OCI-LY1 (cell line): ENCODE results near the gene CACNA1E.

ENCODE experiments used
- H2AFZ ChIP-seq: fragments of 200-600 bp; sonication (generic), shearing (Covaris generic); 2 replicates; pipeline ENCODE4 v1.6.0; 2014; ENCODE audit warnings: antibody characterized with exemption, mild to moderate bottlenecking, low read length
- H3F3A ChIP-seq: fragments of 200-600 bp; sonication (generic), shearing (Covaris generic); 2 replicates; pipeline ENCODE4 v1.6.0; 2014; ENCODE audit warnings: mild to moderate bottlenecking, antibody characterized with exemption, low read length, moderate library complexity; ENCODE audit not compliant: insufficient read depth
- H3K27ac ChIP-seq: fragments of 200-600 bp; sonication (generic); 2 replicates; pipeline ENCODE4 v1.5.1; 2014; ENCODE audit warnings: low read length, mixed run types, mild to moderate bottlenecking, low read depth; ENCODE audit not compliant: poor library complexity, severe bottlenecking
- H3K27me3 ChIP-seq: fragments of 200-600 bp; sonication (generic); 2 replicates; pipeline ENCODE4 v1.6.0; 2014; ENCODE audit warnings: antibody characterized with exemption, mild to moderate bottlenecking, low read length, moderate library complexity; ENCODE audit not compliant: insufficient read depth
- H3K36me3 ChIP-seq: fragments of 200-600 bp; sonication (generic); 2 replicates; pipeline ENCODE4 v1.6.1; 2014; ENCODE audit warnings: mild to moderate bottlenecking, antibody characterized with exemption, low read length, moderate library complexity, mixed read lengths; ENCODE audit not compliant: insufficient read depth
- H3K4me1 ChIP-seq: fragments of 200-600 bp; sonication (generic); 2 replicates; pipeline ENCODE4 v1.5.1; 2014; ENCODE audit warnings: mild to moderate bottlenecking, low read length, moderate library complexity; ENCODE audit not compliant: insufficient read depth, severe bottlenecking
- H3K4me2 ChIP-seq: fragments of 200-600 bp; sonication (generic), shearing (Covaris generic); 2 replicates; pipeline ENCODE4 v1.6.1; 2014; ENCODE audit warnings: low read length
- H3K4me3 ChIP-seq: fragments of 200-600 bp; sonication (generic); 2 replicates; pipeline ENCODE4 v1.5.1; 2014; ENCODE audit warnings: low read length, low read depth, mild to moderate bottlenecking, mixed read lengths; ENCODE audit not compliant: poor library complexity, severe bottlenecking
- H3K79me2 ChIP-seq: fragments of 200-600 bp; shearing (Covaris generic); 2 replicates; pipeline ENCODE4 v1.6.1; 2016; ENCODE audit warnings: mixed run types, low read length, mixed read lengths; ENCODE audit not compliant: insufficient read depth
- H3K9ac ChIP-seq: fragments of 200-600 bp; sonication (generic), shearing (Covaris generic); 2 replicates; pipeline ENCODE4 v1.6.1; 2014; ENCODE audit warnings: mild to moderate bottlenecking, low read length, mixed read lengths
- H3K9me2 ChIP-seq: fragments of 200-600 bp; sonication (generic), shearing (Covaris generic); 2 replicates; pipeline ENCODE4 v1.6.1; 2014; ENCODE audit warnings: low read depth, mild to moderate bottlenecking, low read length, mixed read lengths
- H3K9me3 ChIP-seq: fragments of 200-600 bp; shearing (Covaris generic); 2 replicates; pipeline ENCODE4 v1.6.1; 2014; ENCODE audit warnings: low read length, mixed read lengths
- H4K20me1 ChIP-seq: fragments of 200-600 bp; sonication (generic), shearing (Covaris generic); 2 replicates; pipeline ENCODE4 v1.6.0; 2016; ENCODE audit warnings: mild to moderate bottlenecking, low read length; ENCODE audit not compliant: insufficient read depth
- CTCF ChIP-seq: fragments of 200-600 bp; sonication (generic), shearing (Covaris generic); IDR thresholded peaks from 2 replicates; pipeline ENCODE4 v1.5.1; 2017; ENCODE audit warnings: mild to moderate bottlenecking, antibody characterized with exemption, low read length, moderate library complexity, mixed read lengths
- EZH2 ChIP-seq: fragments of 200-600 bp; sonication (generic), shearing (Covaris generic); IDR thresholded peaks from 2 replicates; pipeline ENCODE4 v1.8.0; 2017; ENCODE audit warnings: borderline replicate concordance, mixed run types, mild to moderate bottlenecking, antibody characterized with exemption, low read length, moderate library complexity, mixed read lengths

Gene CACNA1E

DNA sequence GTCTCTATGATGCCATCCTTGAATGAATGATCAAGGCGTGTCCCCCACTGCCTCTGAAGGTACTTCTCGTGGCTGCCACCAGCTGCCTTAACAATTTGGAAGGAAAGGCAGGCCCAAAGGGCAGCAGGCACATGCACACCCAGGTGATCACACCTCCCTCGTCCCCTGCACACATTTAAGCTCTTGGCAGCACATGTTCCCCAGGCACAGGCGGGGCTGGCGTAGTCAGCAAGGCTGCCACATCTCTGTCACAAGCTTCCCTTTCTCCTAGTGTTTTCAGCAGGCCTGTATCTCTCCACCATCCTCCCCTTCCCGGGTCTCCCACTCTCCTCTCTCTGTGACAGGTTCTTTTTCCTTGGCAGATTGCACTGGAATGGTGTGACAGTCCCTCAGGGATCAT is 111.9 kb downstream of the CACNA1E start:
- TF ChIP-seq EZH2 = no peak
- no peak for TF ChIP-seq CTCF
- Histone ChIP-seq H4K20me1 (no peaks in the 10 kb centered on the region), H3F3A (no peaks in the 10 kb centered on the region), H3K36me3 (no peaks in the 10 kb centered on the region), H3K4me3 (no peak overlapping the region), H2AFZ (no peak overlapping the region), H3K9me3 (no peaks in the 10 kb centered on the region), H3K4me1 (no peaks in the 10 kb centered on the region), H3K9ac (no peak overlapping the region), H3K79me2 (no peaks in the 10 kb centered on the region), H3K4me2 (no peak overlapping the region), H3K9me2 (no peaks in the 10 kb centered on the region), H3K27me3 (no peaks in the 10 kb centered on the region; the same call in 1 of the 2 replicates), H3K27ac (no peak overlapping the region)

DNA sequence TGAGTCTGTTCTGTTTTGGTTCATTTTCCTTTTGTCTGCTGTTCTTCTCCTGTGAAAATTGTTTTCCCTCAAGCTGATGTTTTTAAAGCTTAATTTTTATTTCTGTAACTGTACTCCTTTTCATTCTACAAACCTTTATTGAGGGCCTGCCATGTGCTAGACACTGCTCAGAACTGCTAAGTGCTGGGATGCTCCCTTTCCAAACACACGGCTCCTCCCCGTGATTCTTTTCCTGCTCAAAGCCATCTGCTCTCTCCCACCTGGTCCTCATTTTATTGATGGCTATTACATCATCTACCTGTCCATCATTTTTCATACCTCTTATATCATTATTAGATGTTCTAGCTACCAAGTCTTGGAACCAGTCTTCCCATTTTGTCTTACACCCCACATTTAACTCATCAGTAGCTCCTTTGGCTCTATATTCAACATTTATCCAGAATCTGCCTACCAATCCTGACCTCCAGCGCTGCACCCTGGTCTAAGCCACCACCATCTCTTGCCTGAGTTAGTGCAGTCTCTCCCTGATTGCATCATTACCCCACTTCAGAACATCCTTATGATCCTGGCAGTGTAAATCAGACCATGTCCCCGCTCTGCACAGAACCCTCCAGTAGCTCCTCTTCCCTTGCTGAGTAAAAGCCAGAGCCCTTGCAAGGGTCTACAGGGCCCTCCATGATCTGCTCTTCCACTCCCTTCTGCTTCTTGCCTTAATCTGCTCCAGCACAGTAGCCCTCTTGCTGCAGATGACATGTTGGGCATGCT is 118.1 kb downstream of the CACNA1E start:
- H3K4me2 ChIP-seq = no peak overlapping the region
- no peak overlapping the region for H3K9ac ChIP-seq
- H3K9me3 ChIP-seq = no peaks in the 10 kb centered on the region
- H3K4me3 ChIP-seq = no peak overlapping the region
- H3K79me2 ChIP-seq = no peaks in the 10 kb centered on the region
- no peak overlapping the region for H3K27ac ChIP-seq
- H3K9me2 ChIP-seq = no peaks in the 10 kb centered on the region
- TF ChIP-seq EZH2 (no peak), CTCF (no peak)
- peaks cover 4% of the 10 kb centered on the region; the same call in 1 of the 2 replicates for H3K27me3 ChIP-seq
- no peaks in the 10 kb centered on the region for H3K4me1 ChIP-seq
- no peak overlapping the region for H2AFZ ChIP-seq
- no peaks in the 10 kb centered on the region for H3K36me3 ChIP-seq
- H3F3A ChIP-seq = no peaks in the 10 kb centered on the region
- H4K20me1 ChIP-seq = no peaks in the 10 kb centered on the region

GRCh38 chr1:181603735-181604410 is 120.6 kb downstream of the CACNA1E start:
- no peak overlapping the region for H3K4me2 ChIP-seq
- no peaks in the 10 kb centered on the region for H3F3A ChIP-seq
- H3K9ac ChIP-seq = no peak overlapping the region
- no peaks in the 10 kb centered on the region for H3K4me1 ChIP-seq
- no peak overlapping the region for H3K27ac ChIP-seq
- no peaks in the 10 kb centered on the region for H3K9me2 ChIP-seq
- no peaks in the 10 kb centered on the region for H4K20me1 ChIP-seq
- no peak overlapping the region for H2AFZ ChIP-seq
- H3K36me3 ChIP-seq = no peaks in the 10 kb centered on the region
- H3K9me3 ChIP-seq = no peaks in the 10 kb centered on the region
- TF ChIP-seq EZH2 = no peak
- no peak for TF ChIP-seq CTCF
- no peak overlapping the region for H3K4me3 ChIP-seq
- peaks cover 4% of the 10 kb centered on the region; the same call in 1 of the 2 replicates for H3K27me3 ChIP-seq
- no peaks in the 10 kb centered on the region for H3K79me2 ChIP-seq
